Loucy (cell line): ENCODE data around the gene YPEL3.

Source experiments
- CTCF ChIP-seq: fragments of 200-600 bp; sonication (generic); conservative IDR thresholded peaks from 2 replicates; pipeline ENCODE4 v1.5.1; 2014; ENCODE audit warnings: mild to moderate bottlenecking, antibody characterized with exemption, low read length
- EZH2phosphoT487 ChIP-seq: fragments of 200-600 bp; IDR thresholded peaks from 2 replicates; pipeline ENCODE4 v1.6.1; 2018; ENCODE audit warnings: antibody characterized with exemption, mild to moderate bottlenecking, moderate library complexity, borderline replicate concordance

GRCh38 chr16:30139583-30140481 lies 43.8 kb upstream of the YPEL3 start:
- TF ChIP-seq CTCF = no peak
- TF ChIP-seq EZH2phosphoT487 = no peak
